Breast epithelium (tissue), 4 donors: ENCODE results near the gene FBXO33. TPM values are rescaled to one million over a fixed set of nuclear protein-coding genes. Genes with fewer than 3 reads are reported as not detected.

Experiments used
- DNase-seq, 2 donors: peaks; one replicate each; pipeline ENCODE4 v3.0.0-alpha.2; 2019; ENCODE audit warnings: low spot score in 2 of 2
- H3K27ac ChIP-seq, 2 donors: fragments of 200-600 bp; sonication (generic) in 1 of 2; one replicate each; pipeline ENCODE4 v1.5.1; 2016 to 2019; ENCODE audit warnings: mild to moderate bottlenecking in 1 of 2
- H3K27me3 ChIP-seq, 2 donors: fragments of 200-600 bp; sonication (generic) in 1 of 2; one replicate each; pipeline versions ENCODE4 v1.5.1 to v1.6.0; 2017 to 2019; ENCODE audit warnings: control low read depth in 1 of 2, mild to moderate bottlenecking in 1 of 2
- H3K36me3 ChIP-seq: fragments of 200-600 bp; one replicate; pipeline ENCODE4 v1.5.1; 2019
- H3K4me1 ChIP-seq, 2 donors: fragments of 200-600 bp; sonication (generic); one replicate each; pipeline ENCODE4 v1.5.1; 2016 to 2019; ENCODE audit warnings: control low read depth in 1 of 2
- H3K4me3 ChIP-seq, 3 donors: fragments of 200-600 bp; sonication (generic); 1 replicate in 2 of 3; 2 replicates in 1 of 3; pipeline ENCODE4 v1.5.1; 2016 to 2019; ENCODE audit warnings: mild to moderate bottlenecking in 3 of 3, moderate library complexity in 2 of 3
- H3K9me3 ChIP-seq, 2 donors: fragments of 200-600 bp; sonication (generic) in 1 of 2; one replicate each; pipeline ENCODE4 v1.5.1; 2016 to 2019; ENCODE audit warnings: control low read depth in 1 of 2
- POLR2A ChIP-seq: fragments of 450-650 bp; IDR thresholded peaks from one replicate; pipeline ENCODE4 v1.6.1; 2016; ENCODE audit warnings: antibody characterized with exemption, mild to moderate bottlenecking, moderate library complexity
- POLR2AphosphoS5 ChIP-seq, 3 donors: sonication (generic); formaldehyde crosslinking; IDR thresholded peaks; one replicate each; pipeline ENCODE4 v1.6.1; 2017; ENCODE audit warnings: antibody characterized with exemption in 3 of 3
- intact Hi-C: fragments of 100-400 bp; cut with DNase I; formaldehyde crosslinking; loops from one replicate; pipeline ENCODE4 v1.15.1; 2023; ENCODE audit warnings: low total_unique reads
- total RNA-seq, 3 donors: library from RNA; depleted of rRNA; stranded (reverse); fragments of >200 nt; gene quantifications; one replicate each; pipeline ENCODE4 v1.1.0, GENCODE V29; 2016
- TF ChIP-seq, protein P1 (sequence below), 3 donors: fragments of 450-650 bp; IDR thresholded peaks; one replicate each; pipeline ENCODE4 v1.5.1; 2016 to 2017; ENCODE audit warnings: antibody characterized with exemption in 3 of 3, mild to moderate bottlenecking in 3 of 3, moderate library complexity in 3 of 3

Gene FBXO33
- total RNA-seq, 3 donors from 2014 or later = 14.1 to 21.5 (median 15.8) TPM

DNA sequence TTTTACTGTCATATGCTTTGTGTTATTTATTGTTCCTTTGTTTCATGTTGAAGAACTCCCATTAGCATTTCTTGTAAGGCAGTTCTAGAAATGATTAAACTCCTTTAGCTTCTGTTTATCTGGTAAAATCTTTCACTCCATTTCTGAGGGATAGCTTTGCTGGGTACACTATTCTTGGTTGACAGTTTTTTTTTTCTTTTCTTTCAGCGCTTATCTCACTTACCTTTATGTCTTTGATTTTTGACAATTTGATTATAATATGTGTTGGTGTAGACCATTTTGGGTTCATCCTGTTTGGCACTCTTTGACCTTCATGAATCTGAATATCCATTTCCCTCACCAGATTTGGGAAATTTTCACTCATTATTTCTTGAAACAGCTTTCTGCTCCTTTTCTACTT lies 16.2 kb downstream of the FBXO33 start:
- Histone ChIP-seq H3K27me3 (no peaks in the 10 kb centered on the region), H3K36me3 (no peaks in the 10 kb centered on the region), H3K4me3 (no peak overlapping the region), H3K27ac (no peak overlapping the region), H3K9me3 (peaks cover 0 to 22% of the 10 kb centered on the region in 2 donors), H3K4me1 (no peaks in the 10 kb centered on the region)
- intact Hi-C loops = no loop called here
- TF ChIP-seq, protein P1, sequence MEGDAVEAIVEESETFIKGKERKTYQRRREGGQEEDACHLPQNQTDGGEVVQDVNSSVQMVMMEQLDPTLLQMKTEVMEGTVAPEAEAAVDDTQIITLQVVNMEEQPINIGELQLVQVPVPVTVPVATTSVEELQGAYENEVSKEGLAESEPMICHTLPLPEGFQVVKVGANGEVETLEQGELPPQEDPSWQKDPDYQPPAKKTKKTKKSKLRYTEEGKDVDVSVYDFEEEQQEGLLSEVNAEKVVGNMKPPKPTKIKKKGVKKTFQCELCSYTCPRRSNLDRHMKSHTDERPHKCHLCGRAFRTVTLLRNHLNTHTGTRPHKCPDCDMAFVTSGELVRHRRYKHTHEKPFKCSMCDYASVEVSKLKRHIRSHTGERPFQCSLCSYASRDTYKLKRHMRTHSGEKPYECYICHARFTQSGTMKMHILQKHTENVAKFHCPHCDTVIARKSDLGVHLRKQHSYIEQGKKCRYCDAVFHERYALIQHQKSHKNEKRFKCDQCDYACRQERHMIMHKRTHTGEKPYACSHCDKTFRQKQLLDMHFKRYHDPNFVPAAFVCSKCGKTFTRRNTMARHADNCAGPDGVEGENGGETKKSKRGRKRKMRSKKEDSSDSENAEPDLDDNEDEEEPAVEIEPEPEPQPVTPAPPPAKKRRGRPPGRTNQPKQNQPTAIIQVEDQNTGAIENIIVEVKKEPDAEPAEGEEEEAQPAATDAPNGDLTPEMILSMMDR (IDR thresholded peaks at IDR 0.05) = no peak
- TF ChIP-seq POLR2A (no peak), POLR2AphosphoS5 (IDR thresholded peaks at IDR 0.05) (no peak)
- no peak for DNase-seq

DNA sequence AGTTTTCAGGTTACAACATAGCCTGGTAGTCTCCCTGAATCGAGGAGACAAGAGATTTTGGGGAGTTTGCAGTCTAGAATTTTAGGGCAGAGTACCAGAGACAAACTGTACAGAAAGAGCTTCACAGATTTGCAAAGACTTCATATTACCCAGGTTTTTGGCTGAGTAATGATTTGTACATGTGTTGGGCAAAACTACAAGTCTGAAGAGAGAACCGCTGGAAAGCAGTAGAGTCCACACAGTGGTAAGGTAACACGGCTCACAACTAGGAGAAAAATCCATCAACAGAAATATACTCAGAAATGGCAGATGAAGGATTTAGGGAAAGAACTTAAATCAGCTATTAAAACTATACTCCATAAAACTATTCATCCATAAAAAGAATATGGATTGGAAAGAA lies 25.7 kb downstream of the FBXO33 start:
- intact Hi-C loops = no loop called here
- TF ChIP-seq, protein P1 (IDR thresholded peaks at IDR 0.05) = no peak
- TF ChIP-seq POLR2AphosphoS5 (IDR thresholded peaks at IDR 0.05) (no peak), POLR2A (no peak)
- DNase-seq = no peak

DNA sequence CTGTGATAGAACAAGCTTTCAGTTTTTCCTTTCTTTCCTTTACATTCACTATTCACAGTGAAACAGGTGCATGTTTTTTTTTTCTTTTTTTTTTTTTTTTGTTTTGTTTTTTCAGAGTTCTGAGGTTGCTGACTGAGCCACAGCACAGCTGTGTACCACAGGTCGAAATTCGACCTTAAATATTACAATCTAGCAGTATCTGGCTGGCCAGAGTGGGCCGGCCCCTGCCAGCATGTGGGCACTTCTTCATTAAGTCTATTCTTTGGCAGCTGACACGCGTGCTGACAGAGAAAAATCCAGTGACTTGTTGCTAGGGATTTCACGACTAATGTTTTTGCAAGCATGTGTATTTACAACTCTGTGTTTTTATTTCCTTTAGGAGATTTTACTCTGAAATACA lies 33.9 kb downstream of the FBXO33 start:
- no peaks in the 10 kb centered on the region for H3K4me1 ChIP-seq
- H3K4me3 ChIP-seq = no peak overlapping the region
- TF ChIP-seq, protein P1 (IDR thresholded peaks at IDR 0.05) = no peak
- TF ChIP-seq POLR2A (no peak), POLR2AphosphoS5 (IDR thresholded peaks at IDR 0.05) (no peak)
- no peak overlapping the region for H3K27ac ChIP-seq
- no peak for DNase-seq
- intact Hi-C loops = no loop called here
- H3K36me3 ChIP-seq = peaks cover 10% of the 10 kb centered on the region
- no peaks in the 10 kb centered on the region for H3K27me3 ChIP-seq
- H3K9me3 ChIP-seq = no peaks in the 10 kb centered on the region

More for the DNA sequence above, 25.7 kb downstream of the FBXO33 start:
- H3K36me3 ChIP-seq = no peaks in the 10 kb centered on the region
- H3K27me3 ChIP-seq = no peaks in the 10 kb centered on the region
- H3K4me3 ChIP-seq = no peak overlapping the region
- H3K27ac ChIP-seq = no peak overlapping the region
- H3K9me3 ChIP-seq = no peaks in the 10 kb centered on the region
- no peaks in the 10 kb centered on the region for H3K4me1 ChIP-seq

DNA sequence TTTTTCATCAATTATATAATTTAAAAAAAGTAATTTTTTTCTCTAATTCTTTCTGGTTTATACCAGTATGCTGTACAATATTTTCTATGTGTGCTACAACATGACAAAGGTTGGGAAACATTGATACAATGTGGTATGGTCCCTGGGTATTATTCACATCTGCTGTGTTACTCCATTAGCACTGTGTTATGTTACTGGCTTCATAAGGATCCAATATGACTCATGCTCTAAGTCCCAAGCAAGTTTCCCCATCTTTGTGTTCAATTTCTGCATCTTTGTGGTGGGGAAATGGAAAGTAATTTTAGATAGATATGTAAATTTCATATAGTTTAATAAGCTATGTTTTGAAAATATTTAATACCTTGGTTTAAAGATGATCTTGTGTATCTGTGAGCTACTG lies 35.8 kb downstream of the FBXO33 start:
- Histone ChIP-seq H3K4me3 (no peak overlapping the region), H3K4me1 (no peaks in the 10 kb centered on the region), H3K36me3 (peaks cover 10% of the 10 kb centered on the region), H3K27me3 (no peaks in the 10 kb centered on the region), H3K27ac (no peak overlapping the region), H3K9me3 (no peaks in the 10 kb centered on the region)
- no peak for DNase-seq
- intact Hi-C loops = no loop called here
- no peak for TF ChIP-seq POLR2A
- no peak for TF ChIP-seq POLR2AphosphoS5 (IDR thresholded peaks at IDR 0.05)
- TF ChIP-seq, protein P1 (IDR thresholded peaks at IDR 0.05) = no peak

DNA sequence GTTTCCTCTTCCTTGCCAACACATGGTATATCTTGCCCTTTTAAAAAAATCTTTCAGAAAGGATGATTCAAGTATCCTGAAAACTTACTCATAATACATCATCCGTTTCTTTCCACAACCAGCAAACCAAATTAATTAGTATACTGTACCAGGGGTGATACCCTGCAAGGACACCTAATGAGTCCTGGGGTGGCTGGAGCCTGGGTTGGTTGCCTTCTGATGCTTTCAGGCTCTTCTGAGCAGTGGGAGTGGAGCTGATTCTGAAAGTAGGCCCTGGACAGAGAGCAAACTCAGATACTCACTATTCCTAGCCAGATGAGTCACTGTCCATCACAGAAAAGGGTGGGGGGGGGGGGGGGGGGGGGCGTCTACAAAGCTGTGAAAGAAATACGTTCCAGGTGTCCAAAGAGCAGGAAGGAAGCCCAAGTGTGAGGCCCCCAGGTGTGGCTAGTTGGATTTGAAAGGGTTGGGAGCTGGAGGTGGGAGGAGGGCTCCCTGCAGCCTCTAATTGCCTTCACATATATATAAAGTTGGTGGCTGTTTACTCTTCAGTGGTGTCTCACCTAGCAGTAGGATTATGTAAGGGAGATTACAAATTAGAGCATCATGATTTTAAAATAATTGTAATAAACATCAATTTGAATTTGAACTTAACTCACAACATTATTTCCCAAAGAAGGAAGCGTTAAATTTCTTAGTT lies 36.5 kb downstream of the FBXO33 start:
- Histone ChIP-seq H3K27me3 (no peaks in the 10 kb centered on the region), H3K36me3 (peaks cover 10% of the 10 kb centered on the region), H3K4me3 (no peak overlapping the region), H3K4me1 (no peaks in the 10 kb centered on the region), H3K27ac (no peak overlapping the region), H3K9me3 (no peaks in the 10 kb centered on the region)
- DNase-seq = no peak
- intact Hi-C loops = no loop called here
- TF ChIP-seq POLR2AphosphoS5 (IDR thresholded peaks at IDR 0.05) (no peak), POLR2A (no peak)
- TF ChIP-seq, protein P1 (IDR thresholded peaks at IDR 0.05) = no peak
